ENCODE results near the gene PPP1CB.
"Not testable (repeated sequence)": the region's sequence is repeated elsewhere in the genome, so short reads cannot be mapped to it uniquely, and the experiment has no call there.

PPP1CB gene

DNA sequence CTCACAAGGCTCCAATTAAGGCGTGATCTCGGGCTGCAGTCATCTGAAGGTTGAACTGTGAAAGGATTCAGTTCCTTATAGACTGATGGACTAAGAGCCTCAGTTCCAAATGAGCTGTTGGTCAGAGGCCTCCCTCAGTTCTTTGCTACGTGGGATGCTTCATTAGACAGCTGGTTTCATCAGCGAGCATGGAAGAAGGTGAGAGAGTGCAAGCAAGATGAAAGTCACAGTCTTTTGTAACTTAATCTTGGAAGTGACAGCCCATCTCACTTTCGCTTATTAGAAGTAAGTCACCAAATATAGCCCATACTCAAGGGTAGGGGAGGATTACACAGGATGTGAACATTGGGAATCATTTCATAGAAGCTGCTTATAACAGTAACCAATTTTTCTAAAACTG, 26.8 kb downstream of the PPP1CB start:
- DNase-seq (ENCODE audit: low read depth, low spot score): no peak

DNA sequence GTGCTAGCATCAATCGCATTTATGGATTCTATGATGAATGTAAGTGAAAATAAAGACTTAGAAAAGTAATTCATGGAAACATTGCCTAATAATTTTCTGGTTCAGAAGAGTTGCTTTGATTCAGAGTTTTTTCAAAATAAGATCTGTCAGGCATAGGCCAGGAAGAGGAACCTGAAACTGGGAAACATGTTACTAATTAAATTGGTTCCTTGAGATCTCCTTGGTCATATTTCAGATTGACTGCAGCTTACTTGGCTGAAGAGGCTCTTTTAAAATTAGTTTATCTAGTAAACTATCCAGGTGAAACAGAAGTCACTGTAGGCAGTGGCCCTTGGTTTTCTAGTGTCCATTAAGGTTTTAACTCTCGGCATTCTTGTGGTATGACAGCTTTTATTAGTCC, 27.4 kb downstream of the PPP1CB start:
- no peak for DNase-seq (ENCODE audit: low read depth, low spot score)

DNA sequence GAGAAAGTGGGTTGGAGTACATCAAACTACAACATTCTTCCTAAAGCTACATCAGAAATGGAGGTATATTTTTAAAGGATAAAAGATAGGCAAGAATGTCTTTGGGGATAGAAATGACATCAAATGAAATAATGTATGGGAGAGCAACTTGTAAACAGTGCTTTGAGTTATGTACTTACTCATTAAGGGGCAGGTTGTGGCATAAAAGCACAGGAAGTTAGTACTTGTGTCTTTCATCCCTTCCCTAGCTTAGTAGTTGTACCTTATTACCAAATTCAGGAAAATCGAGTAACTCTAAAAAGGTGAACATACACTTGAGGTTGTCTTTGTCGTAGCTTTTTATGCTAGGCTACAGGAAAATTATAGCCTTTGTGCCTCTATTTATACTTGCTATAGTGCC, 28.9 kb downstream of the PPP1CB start:
- no peak for DNase-seq (ENCODE audit: low read depth, low spot score)

DNA sequence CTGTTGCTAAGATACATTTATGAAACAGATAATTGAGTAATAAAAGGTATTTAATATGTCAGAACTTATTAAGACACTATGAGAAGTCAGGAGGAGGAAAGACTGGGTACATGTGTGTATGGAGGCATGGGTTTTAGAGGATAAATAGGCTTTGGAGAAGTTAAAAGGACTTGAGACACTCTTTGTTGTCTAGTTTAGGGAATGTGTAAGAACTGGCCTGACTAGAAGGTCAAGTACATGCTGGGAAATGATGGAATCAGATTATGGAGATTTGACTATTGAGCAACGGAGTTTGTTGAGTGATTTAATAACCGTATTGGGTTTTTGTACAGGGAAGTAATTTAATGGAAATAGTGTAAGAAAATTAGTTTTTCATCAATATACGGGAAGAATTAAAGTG, 30.8 kb downstream of the PPP1CB start:
- no peak for DNase-seq (ENCODE audit: low read depth, low spot score)

DNA sequence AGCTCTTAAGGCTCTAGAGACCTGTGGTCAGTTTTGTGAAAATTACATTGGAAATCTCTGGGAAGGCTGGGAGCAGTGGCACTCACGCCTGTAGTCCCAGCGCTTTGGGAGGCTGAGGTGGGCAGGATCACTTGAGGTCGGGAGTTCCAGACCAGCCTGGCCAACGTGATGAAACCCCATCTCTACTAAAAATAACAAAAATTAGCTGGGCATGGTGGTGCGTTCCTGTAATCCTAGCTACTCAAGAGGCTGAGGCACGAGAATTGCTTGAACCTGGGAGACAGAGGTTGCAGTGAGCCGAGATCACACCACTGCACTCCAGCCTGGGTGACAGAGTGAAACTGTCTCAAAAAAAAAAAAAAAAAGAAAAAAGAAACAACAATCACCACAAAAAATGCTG, 32.9 kb downstream of the PPP1CB start:
- not testable (repeated sequence) for DNase-seq (ENCODE audit: low read depth, low spot score)

DNA sequence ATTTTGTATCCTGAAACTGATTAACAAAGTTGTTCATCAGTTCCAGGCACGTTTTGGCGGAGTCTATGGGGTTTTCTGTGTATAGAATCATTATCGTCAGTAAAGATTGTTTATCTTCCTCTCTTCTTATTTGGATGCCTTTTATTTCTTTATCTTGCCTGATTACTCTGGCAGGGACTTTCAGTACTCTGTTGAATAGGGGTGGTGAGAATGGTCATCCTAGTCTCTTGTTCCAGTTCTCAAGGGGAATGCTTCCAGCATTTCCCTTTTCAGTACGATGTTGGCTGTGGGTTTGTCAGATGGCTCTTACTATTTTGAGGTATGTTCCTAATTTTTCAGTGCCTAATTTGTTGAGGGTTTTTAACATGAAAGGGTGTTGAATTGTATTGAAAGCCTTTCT, 45.0 kb downstream of the PPP1CB start:
- no peak for DNase-seq (ENCODE audit: low read depth, low spot score)

DNA sequence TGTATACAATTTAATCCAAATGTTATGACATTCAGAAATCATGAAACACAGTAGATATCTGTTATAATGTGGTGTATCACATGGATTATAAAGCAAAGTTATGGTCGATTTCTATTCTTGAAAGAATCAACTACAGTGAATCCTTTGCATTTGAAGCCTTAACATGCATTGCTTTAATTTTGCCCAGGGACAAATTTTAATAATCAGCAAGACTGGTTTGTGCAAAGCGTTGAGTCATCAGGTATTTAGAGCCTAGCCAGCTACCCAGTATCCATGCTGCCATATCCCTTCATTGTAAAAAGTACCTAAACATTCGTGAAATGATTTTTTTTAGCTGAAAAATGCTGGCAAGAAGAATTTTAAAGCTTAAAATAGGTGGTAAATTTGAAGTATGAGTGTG, 50.1 kb downstream of the PPP1CB start:
- no peak for DNase-seq (ENCODE audit: low read depth, low spot score)

DNA sequence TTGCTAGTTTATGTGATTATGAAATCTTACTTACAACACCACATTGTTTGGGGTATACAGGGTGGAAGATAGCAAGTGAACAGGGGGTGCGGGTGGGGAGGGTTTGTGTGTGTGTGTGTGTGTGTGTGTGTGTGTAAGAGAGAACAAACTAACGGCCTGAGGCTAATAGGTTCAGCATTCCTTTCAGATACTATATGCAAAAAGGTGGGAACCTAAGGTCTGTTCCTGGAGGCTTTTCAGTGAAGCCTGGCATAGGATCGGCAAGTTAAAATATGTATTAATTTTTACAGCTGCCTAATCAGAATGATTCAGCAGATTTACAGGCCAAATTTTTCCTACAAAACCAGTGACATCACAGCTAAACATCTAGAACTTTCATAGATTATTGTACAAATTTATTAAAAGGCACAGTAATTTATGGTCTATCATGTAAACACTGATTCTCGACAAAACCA, 51.4 kb downstream of the PPP1CB start:
- DNase-seq (ENCODE audit: low read depth, low spot score): peak; percentile 18

DNA sequence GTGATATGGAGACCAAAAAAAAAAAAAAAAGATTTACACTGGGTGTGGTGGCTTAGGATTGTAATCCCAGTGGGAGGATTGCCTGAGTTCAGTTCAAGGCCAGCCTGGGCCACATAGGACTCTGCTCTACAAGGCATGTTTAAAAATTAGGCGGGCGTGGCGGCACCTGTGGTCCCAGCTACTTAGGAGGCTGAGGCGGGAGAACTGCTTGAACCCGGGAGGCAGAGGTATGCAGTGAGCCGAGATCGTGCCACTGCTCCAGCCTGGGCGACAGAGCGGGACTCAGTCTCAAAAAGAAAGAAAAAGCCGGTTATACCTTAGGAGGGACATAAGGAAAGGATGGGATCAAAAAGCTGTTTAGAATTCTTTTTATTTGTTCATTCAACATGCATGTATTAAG, 58.3 kb downstream of the PPP1CB start:
- DNase-seq (ENCODE audit: low read depth, low spot score): no peak

DNA sequence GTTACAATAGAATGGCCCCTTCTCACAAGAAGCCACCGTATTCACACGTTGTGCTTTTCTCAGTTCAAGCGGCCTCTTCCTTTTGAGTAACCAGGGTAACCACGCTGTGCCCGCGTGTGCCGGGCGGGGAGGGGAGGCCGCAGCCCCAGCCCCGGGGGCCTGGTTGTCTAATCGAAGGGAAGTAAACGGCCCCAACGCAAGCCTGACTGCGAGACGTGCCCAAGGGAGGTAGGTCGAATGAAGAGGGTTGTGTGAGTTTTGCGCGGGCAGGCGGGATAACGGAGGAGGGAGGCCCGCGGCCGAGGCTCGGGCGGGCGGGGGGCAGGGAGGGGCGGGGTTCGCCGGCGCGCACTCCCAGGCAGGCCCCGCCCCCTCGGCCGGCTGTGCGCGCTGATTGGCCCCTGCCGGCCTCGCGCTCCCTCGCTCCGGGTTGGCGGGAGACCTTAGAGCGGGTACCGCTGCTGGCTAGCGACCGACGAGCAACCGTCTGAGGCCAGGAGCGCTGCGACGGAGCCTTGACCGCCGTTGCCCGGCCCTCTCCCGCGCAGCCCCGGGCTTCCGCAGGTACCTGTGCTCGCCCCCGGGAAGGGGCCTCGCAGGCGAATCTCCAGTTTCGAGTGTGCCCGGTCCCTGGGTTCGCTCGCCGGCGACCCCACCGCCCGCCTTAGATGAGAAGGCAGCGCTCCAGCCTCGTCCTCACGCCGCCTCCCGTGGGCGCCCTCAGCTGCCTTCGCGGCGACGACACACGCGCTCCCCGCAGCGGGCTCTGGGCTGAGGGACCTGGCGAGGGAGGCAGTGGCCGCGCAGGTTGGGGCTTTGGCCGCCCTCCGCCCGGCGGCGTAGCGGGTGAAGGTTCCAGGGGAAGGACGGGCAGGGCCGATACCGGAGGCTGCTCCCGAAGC, 59.0 kb downstream of the PPP1CB start, which contains the start of gene SPDYA:
TSS of gene SPDYA (plus strand) at position 451 of the 902 bp plus-strand sequence. CDS start 5,181 bp downstream, outside the sequence.
- peak; percentile 89 for DNase-seq (ENCODE audit: low read depth, low spot score)

DNA sequence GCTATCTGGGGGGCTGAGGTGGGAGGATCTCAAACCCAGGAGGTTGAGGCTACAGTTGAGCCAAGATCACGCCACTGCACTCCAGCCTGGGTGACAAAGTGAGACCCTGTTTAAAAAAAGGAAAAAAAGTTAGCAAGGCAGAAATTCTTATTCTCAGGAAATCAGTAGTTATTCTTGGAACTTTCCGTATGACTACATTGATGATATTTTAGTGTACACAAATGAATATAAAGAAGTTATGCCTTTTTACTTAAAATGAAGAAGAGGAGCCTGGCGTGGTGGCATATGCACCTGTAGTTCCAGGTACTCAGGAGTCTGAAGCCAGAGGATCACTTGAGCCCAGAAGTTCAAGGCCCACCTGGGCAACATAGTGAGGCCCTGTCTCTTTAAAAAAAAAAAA, 66.4 kb downstream of the PPP1CB start:
- DNase-seq (ENCODE audit: low read depth, low spot score): no peak

DNA sequence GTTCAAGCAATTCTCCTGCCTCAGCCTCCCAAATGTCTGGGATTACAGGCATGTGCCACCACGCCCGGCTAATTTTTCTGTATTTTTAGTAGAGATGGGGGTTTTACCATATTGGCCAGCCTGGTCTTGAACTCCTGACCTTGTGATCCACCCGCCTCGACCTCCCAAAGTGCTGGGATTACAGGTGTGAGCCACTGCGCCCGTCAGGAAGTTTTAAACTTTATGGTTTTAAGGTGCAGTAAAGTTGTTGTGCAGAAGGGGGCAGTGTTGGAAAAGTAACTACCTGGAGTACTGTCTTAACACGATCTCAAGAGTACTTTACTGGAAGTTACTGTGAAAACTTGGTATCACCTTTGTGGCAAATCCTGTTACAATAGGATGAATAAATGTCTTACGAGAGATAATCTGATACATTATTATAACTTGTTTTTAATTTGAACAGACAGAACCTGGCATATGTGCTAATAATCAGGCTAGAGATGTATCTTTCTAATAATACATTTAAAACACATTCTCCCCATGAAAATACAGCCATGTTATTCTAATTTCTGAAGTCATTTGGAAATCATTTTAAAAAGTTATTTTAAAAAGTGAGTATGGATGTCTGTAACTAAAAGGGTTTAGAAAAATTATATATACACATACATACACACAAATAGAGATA, 69.8 kb downstream of the PPP1CB start:
- peak; percentile 82 for DNase-seq (ENCODE audit: low read depth, low spot score)

DNA sequence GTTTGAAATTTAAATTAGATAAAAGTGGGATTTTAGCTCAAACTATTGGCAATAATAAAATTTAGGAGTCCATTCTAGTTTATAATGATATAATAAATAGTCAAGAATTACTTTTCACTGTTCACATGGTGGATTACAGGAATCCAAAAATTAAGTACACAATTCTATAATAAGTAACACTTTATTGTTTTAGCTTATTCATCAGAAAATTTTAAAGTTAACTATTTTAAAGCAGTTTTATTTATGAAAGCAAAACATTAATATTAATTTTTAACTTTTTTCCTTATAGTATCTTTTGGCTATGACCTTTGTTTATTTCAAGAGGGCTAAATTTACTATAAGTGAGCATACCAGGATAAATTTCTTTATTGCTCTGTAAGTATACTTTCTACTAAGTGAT, 70.4 kb downstream of the PPP1CB start:
- no peak for DNase-seq (ENCODE audit: low read depth, low spot score)

DNA sequence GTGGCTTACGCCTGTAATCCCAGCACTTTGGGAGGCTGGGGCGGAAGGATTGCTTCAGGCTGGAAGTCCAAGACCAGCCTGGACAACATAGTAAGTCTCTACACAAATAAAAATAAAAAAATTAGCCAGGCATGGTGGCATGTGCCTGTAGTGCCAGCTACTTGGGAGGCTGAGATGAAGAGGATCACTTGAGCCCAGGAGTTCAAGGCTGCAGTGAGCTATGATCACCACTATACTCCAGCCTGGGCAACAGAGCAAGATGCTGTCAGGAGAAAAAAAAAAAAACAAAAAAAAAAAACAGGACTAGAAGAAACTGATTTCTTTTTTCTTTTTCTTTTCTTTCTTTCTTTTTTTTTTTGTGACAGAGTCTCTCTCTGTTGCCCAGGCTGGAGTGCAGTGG, 72.6 kb downstream of the PPP1CB start:
- no peak for DNase-seq (ENCODE audit: low read depth, low spot score)

DNA sequence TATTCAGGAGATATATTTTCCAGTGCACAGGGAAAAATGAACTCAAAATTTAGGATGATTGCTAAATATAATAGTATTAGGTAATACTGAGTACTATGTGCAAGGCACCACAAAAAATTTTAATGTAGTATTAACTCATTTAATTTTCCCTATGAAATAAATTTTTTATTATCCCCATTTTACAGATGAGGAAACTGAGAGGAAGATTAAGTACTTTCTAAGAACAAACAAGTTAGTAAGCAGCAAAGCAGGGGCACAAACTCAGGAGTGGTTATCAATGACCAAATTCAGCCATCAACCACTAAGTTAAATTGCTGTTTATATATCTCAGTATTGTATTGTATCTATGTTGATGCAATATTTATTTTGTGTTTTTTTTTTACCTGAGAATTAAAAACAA, 73.2 kb downstream of the PPP1CB start:
- DNase-seq (ENCODE audit: low read depth, low spot score): no peak

DNA sequence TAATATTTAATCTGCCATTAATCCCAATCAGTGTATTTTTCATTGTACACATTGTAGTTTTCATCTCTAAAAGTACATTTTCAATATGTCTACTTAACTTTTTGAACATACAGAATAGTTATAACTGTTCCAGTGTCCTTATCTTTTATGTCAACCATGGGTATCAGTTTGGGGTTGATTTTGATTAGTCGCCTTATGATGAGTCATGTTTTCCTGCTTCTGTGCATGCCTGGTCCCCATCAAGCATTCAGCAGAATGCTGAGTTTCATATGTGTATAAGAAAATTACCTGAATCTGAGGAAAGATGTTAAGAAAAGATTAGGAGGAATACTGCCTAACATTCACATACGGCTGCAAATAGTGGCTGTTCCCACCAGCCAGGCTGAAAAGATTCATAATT, 76.8 kb downstream of the PPP1CB start:
- no peak for DNase-seq (ENCODE audit: low read depth, low spot score)

DNA sequence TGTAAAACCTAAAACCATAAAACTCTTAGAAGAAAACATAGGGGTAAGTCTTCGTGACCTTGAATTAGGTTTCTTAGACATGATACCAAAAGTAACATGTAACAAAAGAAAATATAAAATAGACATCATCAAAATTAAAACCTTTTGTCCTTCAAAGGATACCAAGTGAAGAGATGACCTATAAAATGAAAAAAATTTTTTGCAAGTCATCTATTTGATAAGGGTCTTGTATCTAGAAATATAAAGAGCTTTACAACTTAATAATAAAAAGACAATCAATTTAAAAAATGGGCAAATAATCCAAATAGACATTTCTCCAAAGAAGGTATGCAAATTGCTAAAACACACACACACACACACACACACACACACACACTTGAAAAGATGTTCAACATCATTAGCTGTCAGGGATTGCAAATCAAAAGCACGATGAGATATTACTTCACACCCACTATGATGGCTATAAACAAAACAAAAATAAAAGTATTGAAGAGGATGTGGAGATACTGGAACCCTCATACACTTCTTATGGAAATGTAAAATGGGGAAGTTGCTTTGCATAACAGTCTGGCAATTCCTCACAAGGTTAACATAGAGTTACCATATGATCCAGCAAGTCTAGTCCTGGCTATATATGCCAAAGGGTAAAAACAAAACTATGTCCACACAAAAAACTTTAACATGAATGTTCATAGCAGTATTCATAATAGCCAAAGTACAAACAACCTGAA, 82.3 kb downstream of the PPP1CB start:
- no peak for DNase-seq (ENCODE audit: low read depth, low spot score)

DNA sequence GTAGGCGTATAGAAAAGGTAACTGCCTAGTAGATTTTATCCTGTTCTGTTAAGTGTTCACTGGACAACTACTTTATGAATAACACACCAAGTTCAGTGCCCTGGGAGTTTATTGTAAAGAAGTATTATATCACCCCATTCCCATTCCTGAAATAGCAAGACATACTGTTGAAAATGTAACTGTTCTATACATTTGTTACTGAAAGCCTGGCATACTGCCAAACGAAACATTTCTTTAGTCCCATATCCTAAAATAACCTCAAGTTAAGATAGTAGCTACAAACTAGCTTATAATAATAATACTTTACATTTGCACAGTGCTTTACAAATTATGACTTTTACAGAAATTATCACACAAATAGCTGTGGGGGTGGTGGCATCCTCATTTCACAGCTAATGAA, 84.2 kb downstream of the PPP1CB start:
- no peak for DNase-seq (ENCODE audit: low read depth, low spot score)

DNA sequence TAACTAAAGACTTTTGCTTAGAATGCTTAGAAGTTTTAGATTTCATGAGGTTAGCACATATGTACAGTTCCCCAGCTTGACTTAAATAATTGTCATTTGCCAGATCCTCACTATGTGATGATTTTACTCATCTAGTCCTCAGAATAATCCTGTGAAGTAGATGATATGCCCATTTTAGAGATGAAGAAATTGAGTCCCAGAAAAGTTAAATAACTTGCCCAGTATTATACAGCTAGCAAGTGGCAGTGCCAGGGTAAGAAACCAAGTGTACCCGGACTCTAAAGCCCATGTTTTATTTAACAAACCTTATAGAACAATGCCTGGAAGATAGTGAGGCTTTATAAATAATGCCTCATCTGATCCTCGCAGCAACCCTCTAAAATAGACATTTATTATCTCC, 87.3 kb downstream of the PPP1CB start:
- no peak for DNase-seq (ENCODE audit: low read depth, low spot score)

DNA sequence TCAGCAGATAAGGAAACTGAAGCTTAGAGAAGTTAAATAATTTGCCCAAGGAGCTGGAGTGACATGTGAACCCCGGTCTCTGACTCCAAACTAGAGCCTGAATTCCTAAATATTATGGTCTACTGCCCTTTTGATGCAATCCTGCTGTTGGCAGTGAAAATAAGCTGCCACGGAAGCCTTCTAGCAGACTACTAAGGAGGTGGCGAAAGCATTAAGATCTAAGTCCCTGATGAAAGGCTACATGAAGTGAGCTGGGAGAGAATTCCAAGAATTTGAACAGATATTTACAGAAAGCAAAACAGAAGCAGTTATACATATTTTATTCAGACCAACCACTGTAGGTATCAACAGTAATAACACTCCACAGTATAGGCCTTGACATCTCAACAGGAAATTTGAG, 90.4 kb downstream of the PPP1CB start:
- no peak for DNase-seq (ENCODE audit: low read depth, low spot score)

Data from ELF-1 (cell line).